NCI-H2107 treated with DMSO at 0.1 percent for 48 hours (cell line): ENCODE results near the gene PARP6.
A peak's percentile ranks its signal among the peaks of the same experiment; 100 is the strongest.

Experiments
- DNase-seq: peaks from one replicate; lab custom pipeline; 2025; ENCODE audit not compliant: unreplicated experiment; lab: John Stamatoyannopoulos, UW

Gene PARP6, protein sequence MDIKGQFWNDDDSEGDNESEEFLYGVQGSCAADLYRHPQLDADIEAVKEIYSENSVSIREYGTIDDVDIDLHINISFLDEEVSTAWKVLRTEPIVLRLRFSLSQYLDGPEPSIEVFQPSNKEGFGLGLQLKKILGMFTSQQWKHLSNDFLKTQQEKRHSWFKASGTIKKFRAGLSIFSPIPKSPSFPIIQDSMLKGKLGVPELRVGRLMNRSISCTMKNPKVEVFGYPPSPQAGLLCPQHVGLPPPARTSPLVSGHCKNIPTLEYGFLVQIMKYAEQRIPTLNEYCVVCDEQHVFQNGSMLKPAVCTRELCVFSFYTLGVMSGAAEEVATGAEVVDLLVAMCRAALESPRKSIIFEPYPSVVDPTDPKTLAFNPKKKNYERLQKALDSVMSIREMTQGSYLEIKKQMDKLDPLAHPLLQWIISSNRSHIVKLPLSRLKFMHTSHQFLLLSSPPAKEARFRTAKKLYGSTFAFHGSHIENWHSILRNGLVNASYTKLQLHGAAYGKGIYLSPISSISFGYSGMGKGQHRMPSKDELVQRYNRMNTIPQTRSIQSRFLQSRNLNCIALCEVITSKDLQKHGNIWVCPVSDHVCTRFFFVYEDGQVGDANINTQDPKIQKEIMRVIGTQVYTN

DNA sequence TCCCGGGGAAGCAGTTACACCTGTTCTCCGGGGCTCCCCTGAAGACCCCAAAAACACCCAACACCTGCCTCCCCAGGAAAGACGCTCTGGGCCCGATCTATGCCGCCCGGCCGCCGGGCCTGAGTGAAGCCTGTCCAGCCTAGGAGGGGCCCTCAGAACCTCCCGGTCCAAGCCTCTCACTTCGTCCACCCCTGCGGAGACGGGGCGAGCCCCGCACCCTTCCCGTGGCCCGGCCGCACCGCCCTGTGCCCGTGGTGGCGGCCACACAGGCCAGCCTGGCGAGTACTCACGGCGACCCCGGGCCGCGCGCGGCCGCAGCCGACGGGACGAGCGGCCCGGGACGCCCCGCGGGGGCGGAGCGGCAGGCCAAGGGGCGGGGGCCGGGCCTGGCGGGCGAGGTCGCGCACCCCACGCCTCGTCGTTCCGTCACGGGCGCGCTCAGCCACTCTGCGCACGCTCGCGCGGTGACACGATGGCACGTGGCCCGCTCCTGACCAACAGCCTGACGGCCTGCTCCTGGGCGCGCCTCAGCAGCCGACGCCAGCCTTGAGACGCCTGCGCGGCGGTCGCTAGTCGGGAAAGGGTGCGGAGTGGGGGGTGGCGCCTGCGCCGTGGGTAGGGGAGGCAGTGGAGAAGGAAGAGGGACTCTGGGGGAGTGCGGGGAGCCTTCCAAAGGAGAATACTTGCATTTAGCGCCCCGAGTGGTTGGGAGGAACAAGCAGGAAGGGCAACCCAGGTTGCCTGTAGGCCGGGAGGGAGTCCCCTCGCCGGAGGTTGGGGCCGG is at the start of gene PARP6:
PARP6 (minus strand) TSS at position 342 of the 784 bp plus-strand sequence. CDS start 5,077 bp downstream, outside the sequence.
- DNase-seq = peak; percentile 76

DNA sequence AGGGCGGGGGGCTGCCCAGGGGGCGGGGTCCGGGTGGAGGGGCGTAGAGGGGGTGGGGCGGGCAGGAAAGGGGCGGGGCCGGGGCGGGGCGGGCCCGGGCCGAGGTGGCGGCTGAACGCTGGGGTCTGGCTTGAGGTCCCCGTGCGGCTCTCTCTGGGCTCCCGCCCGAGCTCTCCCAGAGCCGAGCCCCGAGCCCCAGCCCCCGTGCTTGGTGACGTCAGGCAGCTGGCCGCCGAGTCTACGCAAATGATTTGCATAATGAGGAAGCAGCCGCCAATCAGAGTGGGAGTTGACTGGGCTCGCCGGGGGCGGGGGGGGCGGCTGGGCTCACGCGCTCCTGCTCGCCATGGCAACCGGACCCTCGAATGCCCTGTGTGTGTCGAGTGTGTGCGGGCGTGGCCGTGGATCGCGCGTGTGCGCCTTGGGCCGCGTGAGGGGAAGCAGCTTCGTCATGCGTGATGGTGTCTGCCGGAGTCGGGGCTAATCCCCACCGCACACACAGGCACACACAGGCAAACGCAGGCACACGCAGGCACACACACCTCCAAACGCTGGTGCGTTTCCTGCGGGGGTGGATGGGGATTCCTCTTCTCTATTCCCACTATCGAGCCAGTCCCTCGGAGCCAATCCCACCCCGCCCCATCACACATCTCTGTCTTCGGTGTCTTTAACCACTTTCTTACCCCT is 47.8 kb upstream of the PARP6 start, which contains the start of gene CELF6:
CELF6 (minus strand) TSS at position 173 of the 687 bp plus-strand sequence. CDS start 283 bp downstream, outside the sequence.
- peak; percentile 17 for DNase-seq

DNA sequence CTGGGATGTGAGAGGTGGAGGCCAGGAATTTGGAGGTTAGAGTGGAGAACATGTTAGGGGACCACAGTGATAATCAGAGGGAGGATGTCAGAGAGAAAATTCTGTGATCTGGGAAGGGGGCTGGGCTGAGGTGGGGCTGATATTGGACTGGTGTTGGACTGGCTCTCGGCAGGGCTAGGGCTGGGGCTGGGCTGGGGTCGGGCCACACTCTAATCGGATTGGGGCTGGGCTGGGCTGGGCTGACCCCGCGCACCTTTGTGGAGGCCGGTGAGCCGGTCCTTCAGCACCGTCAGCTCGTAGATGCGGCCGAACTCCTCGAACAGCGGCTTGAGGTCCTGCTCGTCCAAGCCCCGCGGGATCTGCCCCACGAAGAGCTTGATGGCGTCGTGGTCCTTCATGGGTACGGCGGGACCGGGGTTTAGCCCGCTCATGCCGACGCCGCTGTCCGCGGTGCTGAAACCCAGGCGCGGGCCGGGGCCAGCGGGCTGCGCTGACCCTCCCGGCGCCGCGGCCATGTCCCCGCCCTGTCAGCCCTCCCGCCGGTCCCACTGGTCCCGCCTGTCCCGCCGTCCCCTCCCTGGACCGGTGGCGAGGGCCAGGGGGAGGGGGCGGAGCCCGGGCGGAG is 47.1 kb upstream of the PARP6 start:
- DNase-seq = no peak

DNA sequence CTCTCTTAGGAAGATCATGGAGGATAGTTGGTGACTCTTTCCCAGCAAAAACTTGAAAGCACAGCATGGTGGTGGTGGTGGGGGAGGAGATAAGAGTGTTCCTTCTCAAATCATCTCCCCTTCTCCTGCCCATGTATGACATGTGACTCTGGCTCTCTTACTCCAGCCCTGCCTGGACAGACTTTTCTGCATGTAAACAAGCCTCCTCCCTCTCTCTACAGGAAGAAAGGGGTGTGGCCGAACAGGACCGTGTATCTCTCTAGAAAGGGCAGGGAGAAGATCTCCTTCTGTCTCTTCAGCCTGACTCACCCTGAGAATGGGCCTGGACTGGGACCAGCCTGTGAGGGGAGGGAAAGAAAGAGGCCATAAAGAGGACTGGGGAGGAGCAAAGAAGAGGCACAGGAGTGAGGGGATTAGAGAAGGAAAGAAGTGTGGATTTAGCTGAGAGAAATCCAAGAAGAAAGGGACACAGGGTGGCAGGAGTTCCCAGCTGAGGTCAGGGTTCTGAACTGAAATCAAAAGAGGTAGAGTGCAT is 46.1 kb upstream of the PARP6 start:
- no peak for DNase-seq

DNA sequence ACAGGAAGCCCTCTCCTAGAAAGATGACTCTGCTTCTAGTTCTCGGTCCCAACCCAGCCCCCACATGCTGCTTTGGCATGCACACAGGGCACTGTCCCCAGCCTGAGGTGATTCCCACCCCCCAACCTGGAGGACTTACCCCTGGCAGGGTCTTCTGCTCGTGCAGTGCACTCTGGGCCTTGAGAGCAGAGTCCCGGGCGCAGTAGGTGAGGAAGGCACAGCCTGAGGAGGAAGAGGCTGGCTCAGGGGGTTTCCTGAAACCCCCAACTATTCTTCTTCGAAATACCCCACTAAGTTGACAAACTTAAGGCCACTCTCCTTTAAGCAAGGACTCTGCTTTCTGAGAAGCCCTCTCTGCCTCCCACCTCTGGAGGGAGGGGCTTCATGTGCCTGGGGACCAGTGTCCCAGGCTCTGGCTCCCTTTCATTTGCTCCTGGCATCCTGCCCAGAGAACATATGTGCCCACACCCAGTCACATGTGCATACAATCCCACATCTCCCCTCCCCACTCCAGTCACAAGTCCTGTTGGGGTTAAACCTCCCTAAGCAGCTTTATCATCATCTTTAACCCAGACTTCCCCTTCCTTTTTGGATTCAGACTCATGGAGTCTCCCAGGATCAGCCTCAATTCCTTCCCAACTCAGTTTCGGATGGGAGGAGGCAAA is 43.5 kb upstream of the PARP6 start:
- DNase-seq = no peak

DNA sequence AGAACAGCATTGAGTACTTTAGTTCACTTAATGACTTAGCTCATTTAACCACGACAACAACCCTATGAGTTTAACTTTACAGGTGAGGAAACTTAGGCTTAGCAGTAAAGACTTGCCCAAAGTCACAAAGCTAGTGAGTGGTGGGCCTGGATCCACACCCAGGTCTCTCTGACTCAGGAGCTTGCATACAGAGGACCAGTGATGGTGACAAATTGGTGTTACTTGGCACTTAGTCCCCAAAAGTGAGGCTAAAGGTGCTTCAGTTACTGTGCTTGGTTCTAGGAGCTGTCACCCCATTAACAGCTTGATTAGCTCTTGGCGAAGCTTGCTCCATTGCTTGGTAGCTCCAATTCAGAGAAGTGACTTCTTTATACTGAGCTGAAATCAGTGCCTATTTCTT is 41.5 kb upstream of the PARP6 start:
- DNase-seq = no peak

DNA sequence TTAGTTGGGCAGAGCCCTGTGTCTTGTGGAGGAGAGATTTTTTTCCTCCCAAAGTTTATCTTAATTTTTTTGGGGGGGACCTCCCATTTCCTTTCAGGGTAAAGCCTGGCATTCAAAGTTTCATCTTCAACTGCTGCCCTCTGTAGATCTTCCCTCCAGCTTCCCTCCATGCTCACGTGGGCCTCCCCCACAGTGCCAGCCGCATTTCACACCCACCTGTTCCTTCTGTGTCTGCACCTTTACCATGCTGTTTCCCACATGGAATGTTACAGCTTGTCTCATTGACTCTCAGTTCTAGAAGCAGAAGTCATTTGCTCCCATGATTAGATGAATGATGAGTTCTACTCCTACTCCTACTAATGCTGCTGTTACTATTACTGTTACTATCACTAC is 41.1 kb upstream of the PARP6 start:
- DNase-seq = no peak

DNA sequence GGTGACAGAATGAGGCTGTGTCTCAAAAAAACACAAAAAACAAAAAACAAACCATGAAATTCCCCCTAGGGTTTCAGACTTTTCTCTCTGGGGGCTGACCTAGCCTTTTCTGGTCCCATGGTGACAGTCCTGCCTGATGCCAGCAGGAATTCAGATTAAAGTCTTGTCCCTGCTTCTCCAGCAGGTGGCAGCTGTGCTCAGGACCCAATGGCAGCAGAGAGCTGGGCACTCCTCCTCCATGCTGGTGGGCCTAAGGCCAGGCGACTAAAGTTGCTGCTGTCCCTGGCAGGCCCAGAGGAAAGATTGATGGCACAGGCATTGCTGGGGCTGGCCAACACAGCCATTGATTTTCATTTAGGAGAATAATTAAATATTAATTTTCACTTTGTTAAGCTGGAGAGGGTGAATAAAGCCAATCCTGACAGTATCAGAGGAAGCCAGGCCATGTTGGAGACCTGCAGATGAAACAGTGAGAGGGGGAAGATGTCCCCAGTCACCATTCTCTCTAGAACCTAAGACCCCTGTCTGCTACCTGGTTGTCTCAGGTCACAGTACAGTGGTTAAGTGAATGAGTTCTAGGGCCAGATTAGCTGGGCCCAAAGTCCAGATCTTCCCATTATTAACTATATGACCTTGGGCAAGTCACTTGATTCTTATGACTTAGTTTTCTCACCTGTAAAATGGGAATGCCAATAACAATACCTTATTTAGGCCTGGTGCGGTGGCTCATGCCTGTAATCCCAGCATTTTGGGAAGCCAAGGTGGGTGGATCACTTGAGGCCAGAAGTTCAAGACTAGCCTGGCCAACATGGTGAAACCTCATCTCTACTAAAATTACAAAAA is 40.5 kb upstream of the PARP6 start:
- peak; percentile 7 for DNase-seq

DNA sequence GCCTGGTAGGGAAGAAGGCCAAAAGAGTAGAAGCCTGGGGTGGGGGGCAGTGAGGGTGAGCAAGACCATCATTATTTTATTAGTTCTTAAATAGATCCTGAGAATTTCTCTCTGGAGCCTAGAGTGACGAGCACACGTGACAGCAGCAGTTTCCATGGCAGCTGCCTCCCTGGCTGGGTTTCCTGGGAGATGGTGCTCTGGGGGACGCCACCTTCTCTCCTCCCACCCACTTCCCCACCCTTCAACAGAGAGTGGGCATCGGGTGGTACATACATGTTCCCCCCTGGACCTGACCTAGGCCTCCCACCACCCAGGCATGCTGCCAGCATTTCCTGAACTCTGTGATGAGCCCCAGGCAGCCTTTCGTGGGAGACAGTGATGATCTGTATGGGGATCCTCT is 34.7 kb upstream of the PARP6 start:
- no peak for DNase-seq

DNA sequence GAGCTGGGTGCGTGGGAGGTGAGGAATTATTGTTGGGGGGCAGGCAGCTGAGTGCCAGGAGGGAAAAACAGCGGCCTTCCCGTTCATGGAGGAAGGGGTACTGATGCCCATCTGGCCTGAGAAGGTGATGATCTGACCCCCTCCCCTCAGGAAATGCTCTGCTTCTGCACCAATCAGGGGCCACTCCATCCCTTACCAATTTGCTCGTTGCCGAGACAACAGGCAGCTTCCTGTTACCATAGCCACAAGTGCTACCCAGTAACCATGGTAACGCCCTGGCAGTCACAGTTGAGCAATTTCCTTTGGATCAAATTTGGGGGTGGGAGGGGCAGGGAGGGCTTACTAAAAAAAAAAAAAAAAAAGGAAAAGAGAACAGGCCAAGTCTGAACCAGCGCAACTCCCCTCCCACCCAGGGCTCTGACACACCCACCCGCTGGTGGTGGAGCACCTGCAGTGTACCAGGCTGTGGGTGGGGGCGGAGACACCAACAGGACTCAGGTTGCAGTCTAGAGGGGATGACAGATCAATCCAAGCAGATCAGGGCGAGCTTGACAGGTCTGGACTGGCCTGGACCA is 33.9 kb upstream of the PARP6 start:
- peak; percentile 4 for DNase-seq

DNA sequence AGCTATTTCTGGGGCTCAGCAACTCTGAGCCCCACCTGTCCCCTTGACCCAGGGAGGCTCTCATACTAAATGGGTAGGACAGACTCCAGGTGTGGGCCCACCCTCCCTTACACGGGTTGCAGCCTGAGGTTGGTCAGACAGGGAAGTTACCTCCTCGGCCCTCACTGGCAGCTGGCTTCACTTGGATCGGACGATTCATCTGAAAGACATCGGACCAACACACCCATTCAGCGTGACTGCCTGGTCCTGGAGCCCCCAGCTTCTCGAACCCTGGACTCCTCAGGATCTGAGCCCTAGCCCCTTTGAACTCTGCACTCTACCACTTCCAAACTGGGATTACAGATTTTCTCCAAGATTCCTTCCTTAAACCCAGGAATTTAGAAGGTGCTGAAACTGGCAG is 32.2 kb upstream of the PARP6 start:
- DNase-seq = no peak

DNA sequence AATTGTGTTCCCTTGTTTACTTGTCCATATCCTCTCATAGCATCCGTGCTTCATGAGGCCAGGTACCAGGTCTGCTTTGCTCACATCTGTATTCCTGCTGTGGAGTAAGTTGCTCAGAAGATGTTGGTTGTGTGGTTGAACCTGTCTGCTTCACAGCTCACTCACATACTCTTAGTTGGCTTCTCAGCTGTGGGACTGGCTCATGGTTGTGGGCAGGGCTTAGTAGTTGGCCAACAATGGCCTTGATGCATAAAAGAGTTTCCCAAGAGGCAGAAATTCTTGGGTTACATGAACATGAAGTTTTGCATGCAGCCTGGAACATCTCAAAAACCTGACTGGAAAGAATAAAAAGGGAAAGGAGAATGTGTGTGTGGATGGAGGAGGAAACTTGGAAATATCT is 30.6 kb upstream of the PARP6 start:
- no peak for DNase-seq

DNA sequence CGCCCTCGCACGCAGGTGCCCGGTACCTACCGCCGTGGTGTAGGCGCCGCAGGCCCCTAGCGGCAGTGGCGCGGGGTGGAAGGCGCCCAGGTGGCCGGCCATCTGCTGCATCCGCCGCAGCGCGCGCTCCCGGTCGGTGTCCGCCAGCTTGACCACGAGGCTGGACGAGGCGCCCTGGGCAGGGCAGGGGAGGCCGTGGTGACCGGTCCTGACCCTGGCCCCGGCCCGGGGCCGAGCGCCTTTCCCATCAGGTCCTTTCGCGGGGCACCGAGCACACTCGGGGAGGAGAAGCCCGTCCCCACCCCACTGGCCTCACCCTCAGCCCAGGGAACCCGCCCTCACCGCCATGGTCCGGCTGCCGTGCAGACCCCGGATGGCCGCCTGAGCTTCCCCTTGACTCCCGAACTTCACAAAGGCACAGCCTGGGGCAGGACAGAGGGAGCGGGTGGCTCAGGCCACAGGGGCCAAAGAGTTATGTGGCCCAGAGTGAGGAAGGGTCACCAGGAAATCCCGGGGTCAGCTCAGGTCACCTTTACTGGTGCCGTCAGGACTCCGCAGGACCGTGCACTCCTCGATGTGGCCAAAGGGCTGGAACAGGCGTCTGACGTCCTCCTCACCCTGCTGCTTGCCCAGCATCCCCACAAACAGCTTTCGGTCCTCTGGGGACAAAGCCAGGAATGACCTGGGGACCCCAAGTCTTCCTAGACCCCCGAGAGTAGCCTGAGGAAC is 17.4 kb upstream of the PARP6 start:
- DNase-seq = no peak

DNA sequence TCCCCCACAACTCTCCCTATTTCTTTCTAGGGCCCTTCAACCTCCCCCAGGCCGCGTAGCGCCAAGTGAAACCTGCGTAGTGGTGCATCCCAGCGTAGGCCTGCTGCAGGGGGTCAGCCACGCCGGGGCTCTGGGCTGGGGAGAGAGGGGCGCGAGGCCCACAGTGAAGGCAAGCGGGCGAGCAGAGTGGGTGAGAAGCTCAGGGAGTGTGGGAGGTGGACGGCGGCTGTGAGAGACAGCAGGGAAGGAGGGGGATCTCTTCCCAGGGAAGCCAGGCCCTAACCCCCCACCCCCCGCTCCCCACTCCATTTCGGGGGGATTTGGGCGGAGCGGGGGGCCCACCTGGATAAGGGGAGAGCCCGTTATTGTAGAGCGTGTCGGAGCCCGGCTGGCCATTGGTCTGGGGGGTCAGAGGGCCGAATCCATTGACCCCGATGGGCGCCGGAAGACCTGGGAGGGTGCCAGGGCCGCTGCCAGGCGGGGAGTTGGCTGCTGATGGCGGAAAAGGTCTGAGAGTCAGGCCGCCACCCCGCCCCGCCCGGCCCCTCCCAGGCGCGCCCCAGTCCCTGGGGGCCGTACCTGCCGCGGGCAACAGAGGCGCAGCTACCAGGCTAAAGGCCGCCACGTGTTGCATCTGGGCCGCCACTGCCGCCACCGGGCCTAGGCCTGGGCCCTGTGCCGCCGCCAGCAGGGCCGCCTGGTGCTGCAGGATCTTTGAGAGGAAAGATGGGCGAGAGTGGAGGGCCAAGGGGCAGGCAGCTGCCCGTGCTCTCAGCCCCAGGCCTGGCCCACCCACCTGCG is 16.6 kb upstream of the PARP6 start:
- no peak for DNase-seq

DNA sequence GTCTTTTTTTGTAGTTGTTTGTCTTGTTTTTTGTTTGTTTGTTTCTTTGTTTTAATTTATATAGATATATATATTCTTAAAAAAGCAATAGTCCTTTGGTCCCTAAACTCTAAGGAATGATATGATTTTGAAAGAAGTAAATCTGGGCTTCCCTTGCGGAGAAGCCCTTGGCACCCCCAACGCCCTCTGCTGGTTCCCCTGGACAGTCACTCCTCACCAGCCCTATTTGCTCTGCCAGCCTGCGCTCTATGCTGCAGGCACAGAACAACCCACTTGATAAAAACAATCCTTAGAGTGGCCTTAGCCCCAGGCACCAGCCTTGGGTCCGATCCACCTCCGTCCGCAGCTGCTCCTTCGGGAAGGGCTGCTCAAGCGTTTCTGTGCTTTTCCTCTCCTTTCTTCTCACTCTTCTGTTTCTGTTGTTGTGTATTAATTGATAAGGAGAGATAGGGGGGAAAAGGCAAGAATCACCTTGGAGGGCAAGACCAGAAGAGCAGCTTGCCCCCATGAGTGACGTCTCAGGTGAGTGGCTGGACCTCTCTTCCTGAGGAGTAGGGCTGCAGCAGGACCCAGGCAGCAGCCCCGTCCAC is 13.7 kb upstream of the PARP6 start:
- peak; percentile 1 for DNase-seq

DNA sequence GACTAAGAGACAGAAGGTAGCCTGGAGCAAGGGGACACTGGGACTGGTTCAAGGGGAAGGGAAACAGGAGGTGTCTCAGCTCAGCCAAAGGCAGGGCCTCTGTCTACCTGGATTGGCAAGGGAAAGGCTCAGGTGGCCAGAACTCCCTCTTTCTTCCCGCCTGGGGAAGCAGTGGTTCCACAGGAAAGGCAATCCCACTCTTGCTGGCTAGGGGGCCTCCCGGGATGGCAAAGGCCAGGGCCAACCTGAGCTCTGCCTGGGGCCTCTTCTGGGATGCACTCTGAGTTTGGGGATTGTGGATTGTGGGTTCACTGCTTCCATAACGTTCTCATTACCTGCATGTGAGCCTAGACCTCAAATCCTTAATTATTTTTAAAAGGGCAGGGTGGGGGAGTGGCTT is 13.0 kb upstream of the PARP6 start:
- no peak for DNase-seq

DNA sequence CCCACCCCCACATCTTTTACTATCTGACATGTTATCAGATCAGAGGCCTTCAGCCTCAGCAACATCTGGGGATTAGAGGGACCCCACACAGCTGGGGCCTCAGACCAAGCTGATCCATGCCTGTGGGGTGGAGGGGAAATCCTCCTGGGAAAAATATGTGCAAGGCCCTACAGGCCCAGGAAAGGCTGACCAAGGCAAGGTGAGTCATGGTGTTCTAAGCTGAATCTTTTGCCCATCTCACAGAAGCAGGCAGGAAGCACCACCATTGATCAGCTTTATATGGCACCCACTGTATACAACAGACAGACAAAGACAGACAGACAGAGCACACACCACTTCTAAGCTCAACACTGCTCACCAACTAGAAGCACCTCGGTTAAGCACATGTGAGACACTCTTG is 12.4 kb upstream of the PARP6 start:
- no peak for DNase-seq
